ENCODE measurements around the gene RCL1. TPM values are rescaled to one million over a fixed set of nuclear protein-coding genes. Genes with fewer than 3 reads are reported as not detected.
A peak's percentile ranks its signal among the peaks of the same experiment; 100 is the strongest.

RCL1 gene
- total RNA-seq, 2 experiments from 2014 or later: 24.5 to 28.6 TPM

DNA sequence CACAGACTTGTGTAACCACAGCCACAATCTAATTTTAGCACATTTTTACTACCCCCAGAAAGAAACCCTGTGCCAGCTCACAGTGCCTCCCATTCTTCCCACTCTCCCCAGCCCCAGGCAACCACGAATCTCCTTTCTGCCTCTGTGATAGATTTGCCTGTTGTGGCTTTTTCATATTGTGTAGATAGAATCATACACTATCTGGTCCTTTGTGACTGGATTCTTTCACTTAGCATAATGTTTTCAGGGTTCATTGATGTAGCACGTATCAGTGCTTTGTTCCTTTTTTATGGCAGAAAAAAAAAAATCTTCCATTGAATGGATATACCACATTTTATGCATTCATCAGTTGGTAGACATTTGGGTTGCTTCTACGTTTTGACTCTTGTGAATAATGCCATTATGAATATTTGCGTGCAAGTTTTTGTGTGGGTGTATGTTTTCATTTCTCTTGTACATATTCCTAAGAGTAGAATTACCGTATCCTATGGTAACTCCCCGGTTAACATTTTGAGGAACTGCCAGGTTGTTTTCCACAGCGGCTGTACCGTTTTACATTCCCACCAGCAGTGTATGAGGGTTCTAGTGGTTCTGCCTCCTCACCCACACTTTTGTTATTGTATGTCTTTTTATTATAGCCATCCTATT lies 64.5 kb downstream of the RCL1 start:
- DNase-seq: no peak
- H3K9me3 Mint-ChIP-seq: no peaks in the 10 kb centered on the region
- no peak overlapping the region for H3K4me3 Mint-ChIP-seq
- intact Hi-C loops (cut with micrococcal nuclease): no loop called here
- peak overlapping the region; percentile 9 for H3K27ac Mint-ChIP-seq
- TF ChIP-seq, protein P1, sequence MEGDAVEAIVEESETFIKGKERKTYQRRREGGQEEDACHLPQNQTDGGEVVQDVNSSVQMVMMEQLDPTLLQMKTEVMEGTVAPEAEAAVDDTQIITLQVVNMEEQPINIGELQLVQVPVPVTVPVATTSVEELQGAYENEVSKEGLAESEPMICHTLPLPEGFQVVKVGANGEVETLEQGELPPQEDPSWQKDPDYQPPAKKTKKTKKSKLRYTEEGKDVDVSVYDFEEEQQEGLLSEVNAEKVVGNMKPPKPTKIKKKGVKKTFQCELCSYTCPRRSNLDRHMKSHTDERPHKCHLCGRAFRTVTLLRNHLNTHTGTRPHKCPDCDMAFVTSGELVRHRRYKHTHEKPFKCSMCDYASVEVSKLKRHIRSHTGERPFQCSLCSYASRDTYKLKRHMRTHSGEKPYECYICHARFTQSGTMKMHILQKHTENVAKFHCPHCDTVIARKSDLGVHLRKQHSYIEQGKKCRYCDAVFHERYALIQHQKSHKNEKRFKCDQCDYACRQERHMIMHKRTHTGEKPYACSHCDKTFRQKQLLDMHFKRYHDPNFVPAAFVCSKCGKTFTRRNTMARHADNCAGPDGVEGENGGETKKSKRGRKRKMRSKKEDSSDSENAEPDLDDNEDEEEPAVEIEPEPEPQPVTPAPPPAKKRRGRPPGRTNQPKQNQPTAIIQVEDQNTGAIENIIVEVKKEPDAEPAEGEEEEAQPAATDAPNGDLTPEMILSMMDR (IDR thresholded peaks at IDR 0.05): no peak
- H3K27me3 Mint-ChIP-seq: no peaks in the 10 kb centered on the region
- ChIA-PET POLR2A (interaction anchor here (1.4 kb wide), 1 partner anchor 12 kb away, joined by 3 read pairs; no protein-coding TSS in a partner anchor), CTCF (interaction anchor here (0.6 to 1.7 kb wide), 2 partner anchors 9 to 69 kb away, joined by 3 to 9 read pairs; no protein-coding TSS in a partner anchor)
- peaks cover 23% of the 10 kb centered on the region for H3K4me1 Mint-ChIP-seq (ENCODE audit: low read depth)
- no peak for ATAC-seq
- peaks cover 67% of the 10 kb centered on the region for H3K36me3 Mint-ChIP-seq (ENCODE audit: low read depth)

DNA sequence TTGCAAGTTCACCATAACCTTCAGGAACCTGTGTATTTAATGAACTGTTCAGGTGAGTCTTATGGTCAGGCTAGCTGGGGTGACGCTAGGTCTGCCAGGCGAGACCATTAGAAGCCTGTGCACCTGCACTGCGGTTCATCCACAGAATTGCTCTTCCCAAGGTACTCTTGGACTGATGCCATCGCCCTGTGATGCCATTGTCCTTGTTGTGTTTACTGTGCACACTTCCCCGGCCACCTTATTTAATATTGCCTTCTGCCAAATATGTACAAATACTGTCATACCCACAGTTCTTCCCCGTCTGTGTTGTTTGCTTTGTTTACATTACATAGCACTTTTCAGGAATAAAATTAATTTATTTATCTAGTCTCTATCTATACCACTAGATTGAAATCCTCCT lies 66.3 kb downstream of the RCL1 start:
- no peak for DNase-seq
- ChIA-PET CTCF (interaction anchor here (1.0 kb wide), 1 partner anchor 124 kb away, joined by 3 read pairs; no protein-coding TSS in a partner anchor), POLR2A (no interaction called here)
- Mint-ChIP-seq H3K4me3 (no peak overlapping the region), H3K4me1 (ENCODE audit: low read depth) (peaks cover 23% of the 10 kb centered on the region), H3K27me3 (no peaks in the 10 kb centered on the region), H3K9me3 (no peaks in the 10 kb centered on the region), H3K36me3 (ENCODE audit: low read depth) (peaks cover 58% of the 10 kb centered on the region), H3K27ac (no peak overlapping the region)
- TF ChIP-seq, protein P1 (IDR thresholded peaks at IDR 0.05): no peak
- intact Hi-C loops (cut with micrococcal nuclease): no loop called here
- no peak for ATAC-seq

DNA sequence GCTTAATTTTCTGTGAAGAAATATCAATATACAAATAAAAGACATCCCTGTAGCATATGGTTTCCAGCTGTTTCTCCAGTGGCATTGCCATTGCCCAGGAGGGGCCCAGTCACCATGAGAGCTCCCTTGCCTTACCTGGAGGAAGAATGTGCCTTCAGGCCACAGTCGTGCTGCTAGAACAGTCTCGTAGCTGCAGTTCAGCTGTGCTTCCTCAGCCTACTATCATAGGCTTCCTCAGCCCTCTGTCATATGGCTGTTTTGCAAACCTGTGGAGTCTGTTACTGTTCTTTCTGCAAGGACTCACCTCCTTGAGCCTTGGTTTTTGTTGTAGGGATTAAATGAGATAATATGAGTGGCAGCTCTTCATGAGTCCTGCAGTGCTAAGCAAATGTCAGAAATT lies 67.6 kb downstream of the RCL1 start:
- intact Hi-C loops (cut with micrococcal nuclease): no loop called here
- Mint-ChIP-seq H3K9me3 (no peaks in the 10 kb centered on the region), H3K27ac (no peak overlapping the region), H3K27me3 (no peaks in the 10 kb centered on the region), H3K4me3 (no peak overlapping the region), H3K36me3 (ENCODE audit: low read depth) (peaks cover 50% of the 10 kb centered on the region), H3K4me1 (ENCODE audit: low read depth) (peaks cover 22% of the 10 kb centered on the region)
- DNase-seq (no peak), ATAC-seq (no peak)
- ChIA-PET CTCF (interaction anchor here (1.2 to 1.5 kb wide), 3 partner anchors 10 to 97 kb away, joined by 3 to 7 read pairs (median 4); no protein-coding TSS in a partner anchor), POLR2A (interaction anchor here (0.6 to 1.0 kb wide), 2 partner anchors 18 to 252 kb away, joined by 3 to 4 read pairs; no protein-coding TSS in a partner anchor)
- TF ChIP-seq, protein P1 (IDR thresholded peaks at IDR 0.05): no peak

DNA sequence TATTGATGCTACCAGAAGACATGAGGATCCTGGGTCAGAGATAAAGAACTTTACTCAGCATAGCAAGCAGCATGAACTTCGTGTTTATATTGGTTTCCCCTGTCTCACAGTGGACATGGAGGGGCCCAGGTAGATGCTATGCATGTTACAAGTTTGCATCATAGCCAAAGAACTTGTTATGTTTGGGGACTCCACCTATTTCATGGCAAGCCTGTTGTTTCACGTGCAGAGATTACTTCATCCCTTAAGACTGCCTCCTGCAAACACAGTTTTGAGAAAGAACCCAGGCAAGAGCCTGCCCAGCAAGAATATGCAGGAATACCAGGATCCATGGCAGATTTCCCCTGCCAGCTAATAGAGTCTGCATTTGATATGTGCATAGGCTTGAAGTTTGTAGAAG lies 68.4 kb downstream of the RCL1 start:
- ATAC-seq: no peak
- Mint-ChIP-seq H3K9me3 (no peaks in the 10 kb centered on the region), H3K4me3 (no peak overlapping the region), H3K4me1 (ENCODE audit: low read depth) (peaks cover 23% of the 10 kb centered on the region), H3K27me3 (no peaks in the 10 kb centered on the region), H3K27ac (no peak overlapping the region), H3K36me3 (ENCODE audit: low read depth) (peaks cover 46% of the 10 kb centered on the region)
- intact Hi-C loops (cut with micrococcal nuclease): no loop called here
- POLR2A ChIA-PET: no interaction called here
- CTCF ChIA-PET: interaction anchor here (1.1 to 2.7 kb wide), 5 partner anchors 9 to 326 kb away, joined by 3 to 10 read pairs (median 4); no protein-coding TSS in a partner anchor
- TF ChIP-seq, protein P1 (IDR thresholded peaks at IDR 0.05): no peak
- DNase-seq: no peak

All from activated CD8-positive, alpha-beta T cell treated with anti-CD3 and anti-CD28 coated beads for 36 hours (primary cell).